SU-DHL-6 (cell line): ENCODE data around the gene SERPINB2.

ENCODE experiments used
- EZH2phosphoT487 ChIP-seq: fragments of 200-600 bp; sonication (generic), shearing (Covaris generic); conservative IDR thresholded peaks from 2 replicates; pipeline ENCODE4 v1.6.1; 2018; ENCODE audit warnings: mild to moderate bottlenecking, antibody characterized with exemption, low read length, moderate library complexity, mixed read lengths
- TF ChIP-seq, protein P1 (sequence below): fragments of 200-600 bp; sonication (generic); IDR thresholded peaks from one replicate; pipeline ENCODE4 v1.5.1; 2017; ENCODE audit warnings: antibody characterized with exemption, mild to moderate bottlenecking, low read length, moderate library complexity; ENCODE audit not compliant: insufficient read depth, poor library complexity, severe bottlenecking

DNA sequence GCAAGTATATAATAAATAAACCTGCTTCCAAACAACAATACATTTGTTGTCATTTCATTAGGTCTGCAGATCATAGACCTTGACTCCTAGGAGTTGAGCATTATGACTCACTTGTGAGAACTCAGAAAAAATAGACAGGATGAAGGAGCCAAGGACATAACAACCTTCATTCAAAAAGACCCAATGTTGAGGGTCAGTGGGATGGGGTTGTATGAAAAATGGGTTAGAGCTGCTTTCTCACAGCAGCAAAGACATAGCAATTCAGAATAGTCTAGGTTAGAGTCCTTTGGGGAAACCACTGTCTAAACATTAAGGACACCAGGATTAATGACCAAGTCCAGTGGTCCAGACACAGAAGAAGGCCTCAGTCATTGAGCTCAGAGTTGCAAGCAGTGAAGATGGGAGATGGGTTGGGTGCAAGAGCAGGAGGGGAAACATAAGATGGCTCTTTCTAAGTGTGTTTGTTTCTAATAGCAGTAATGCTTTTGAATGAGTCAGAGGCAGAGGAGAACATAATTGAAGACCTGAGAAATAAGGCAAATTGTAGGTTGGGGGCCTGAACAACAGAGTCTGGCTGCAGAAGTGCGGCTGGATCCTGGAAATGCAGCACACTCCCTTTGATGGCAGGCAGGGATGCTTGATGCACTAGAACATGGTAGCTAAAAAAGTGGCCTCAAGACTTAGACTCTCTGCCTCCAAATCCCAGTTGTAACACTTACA, 16.5 kb downstream of the SERPINB2 start:
- TF ChIP-seq, protein P1, sequence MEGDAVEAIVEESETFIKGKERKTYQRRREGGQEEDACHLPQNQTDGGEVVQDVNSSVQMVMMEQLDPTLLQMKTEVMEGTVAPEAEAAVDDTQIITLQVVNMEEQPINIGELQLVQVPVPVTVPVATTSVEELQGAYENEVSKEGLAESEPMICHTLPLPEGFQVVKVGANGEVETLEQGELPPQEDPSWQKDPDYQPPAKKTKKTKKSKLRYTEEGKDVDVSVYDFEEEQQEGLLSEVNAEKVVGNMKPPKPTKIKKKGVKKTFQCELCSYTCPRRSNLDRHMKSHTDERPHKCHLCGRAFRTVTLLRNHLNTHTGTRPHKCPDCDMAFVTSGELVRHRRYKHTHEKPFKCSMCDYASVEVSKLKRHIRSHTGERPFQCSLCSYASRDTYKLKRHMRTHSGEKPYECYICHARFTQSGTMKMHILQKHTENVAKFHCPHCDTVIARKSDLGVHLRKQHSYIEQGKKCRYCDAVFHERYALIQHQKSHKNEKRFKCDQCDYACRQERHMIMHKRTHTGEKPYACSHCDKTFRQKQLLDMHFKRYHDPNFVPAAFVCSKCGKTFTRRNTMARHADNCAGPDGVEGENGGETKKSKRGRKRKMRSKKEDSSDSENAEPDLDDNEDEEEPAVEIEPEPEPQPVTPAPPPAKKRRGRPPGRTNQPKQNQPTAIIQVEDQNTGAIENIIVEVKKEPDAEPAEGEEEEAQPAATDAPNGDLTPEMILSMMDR: no peak
- TF ChIP-seq EZH2phosphoT487: no peak
